ENCODE measurements around the gene NEAT1. TPM values are rescaled to one million over a fixed set of nuclear protein-coding genes. Genes with fewer than 3 reads are reported as not detected.

NEAT1 gene
- total RNA-seq, 4 donors from 2014 or later, result 24.1 to 472 (median 32.8) TPM

DNA sequence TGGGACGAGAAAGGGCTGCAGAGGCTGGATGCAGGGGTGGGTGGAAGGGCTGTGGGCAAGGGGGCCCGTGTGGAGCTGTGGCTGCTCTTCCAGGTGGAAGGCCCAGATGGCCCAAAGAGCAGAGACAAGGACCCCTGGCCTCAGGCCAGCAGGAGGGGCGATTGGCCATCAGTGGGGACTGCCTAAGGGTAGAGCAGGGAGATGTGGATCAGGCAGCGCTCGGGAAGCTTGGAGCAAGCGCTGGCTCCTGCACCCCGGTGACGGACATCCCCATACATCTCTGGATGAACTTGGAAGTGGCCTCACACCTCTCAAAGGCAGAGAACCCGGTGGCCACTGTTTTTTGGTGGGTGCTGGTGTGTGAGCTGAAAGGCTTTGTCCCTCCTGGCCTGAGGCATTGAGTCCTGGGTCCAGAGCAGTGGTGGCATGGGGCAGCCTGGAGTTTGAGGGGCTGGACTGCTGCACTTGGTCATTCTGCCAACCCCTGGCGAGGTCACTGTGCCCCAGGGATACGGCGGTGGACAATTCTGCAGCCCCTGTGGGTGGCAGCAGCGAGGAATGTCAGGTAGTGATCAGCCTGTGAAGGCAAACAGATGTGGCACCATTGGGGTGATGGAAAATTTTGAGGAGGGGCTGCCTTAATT, 30.3 kb upstream of the NEAT1 start:
- peak overlapping the region; percentile 38 to 100 (median 82) for H3K27ac ChIP-seq
- no peak for ATAC-seq

GRCh38 chr11:65392899-65393298, 29.7 kb upstream of the NEAT1 start:
- ATAC-seq (no peak), DNase-seq (no peak)
- in situ Hi-C loops (cut with MboI; ENCODE audit: low sequenced_read_pairs in 4 of 4), result no loop called here
- intact Hi-C loops (cut with DNase I; ENCODE audit: low total_unique reads), result no loop called here
- no peak overlapping the region for H3K4me3 ChIP-seq
- H3K9me3 ChIP-seq, result no peaks in the 10 kb centered on the region
- peaks cover 19 to 24% of the 10 kb centered on the region in 2 donors for H3K4me1 ChIP-seq
- peaks cover 0 to 37% of the 10 kb centered on the region in 2 donors for H3K36me3 ChIP-seq
- no peaks in the 10 kb centered on the region for H3K27me3 ChIP-seq
- H3K27ac ChIP-seq, result no peak overlapping the region
- TF ChIP-seq, protein P1, sequence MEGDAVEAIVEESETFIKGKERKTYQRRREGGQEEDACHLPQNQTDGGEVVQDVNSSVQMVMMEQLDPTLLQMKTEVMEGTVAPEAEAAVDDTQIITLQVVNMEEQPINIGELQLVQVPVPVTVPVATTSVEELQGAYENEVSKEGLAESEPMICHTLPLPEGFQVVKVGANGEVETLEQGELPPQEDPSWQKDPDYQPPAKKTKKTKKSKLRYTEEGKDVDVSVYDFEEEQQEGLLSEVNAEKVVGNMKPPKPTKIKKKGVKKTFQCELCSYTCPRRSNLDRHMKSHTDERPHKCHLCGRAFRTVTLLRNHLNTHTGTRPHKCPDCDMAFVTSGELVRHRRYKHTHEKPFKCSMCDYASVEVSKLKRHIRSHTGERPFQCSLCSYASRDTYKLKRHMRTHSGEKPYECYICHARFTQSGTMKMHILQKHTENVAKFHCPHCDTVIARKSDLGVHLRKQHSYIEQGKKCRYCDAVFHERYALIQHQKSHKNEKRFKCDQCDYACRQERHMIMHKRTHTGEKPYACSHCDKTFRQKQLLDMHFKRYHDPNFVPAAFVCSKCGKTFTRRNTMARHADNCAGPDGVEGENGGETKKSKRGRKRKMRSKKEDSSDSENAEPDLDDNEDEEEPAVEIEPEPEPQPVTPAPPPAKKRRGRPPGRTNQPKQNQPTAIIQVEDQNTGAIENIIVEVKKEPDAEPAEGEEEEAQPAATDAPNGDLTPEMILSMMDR (IDR thresholded peaks at IDR 0.05 in 4 of 5, conservative IDR thresholded peaks at IDR 0.05 in 1 of 5), result no peak
- no peak for TF ChIP-seq POLR2A (IDR thresholded peaks at IDR 0.05)

More for the DNA sequence above, 30.3 kb upstream of the NEAT1 start:
- TF ChIP-seq POLR2A (IDR thresholded peaks at IDR 0.05), result no peak
- TF ChIP-seq, protein P1 (IDR thresholded peaks at IDR 0.05 in 4 of 5, conservative IDR thresholded peaks at IDR 0.05 in 1 of 5), result no peak
- no peak for DNase-seq
- Histone ChIP-seq H3K4me3 (no peak overlapping the region), H3K4me1 (peaks cover 25 to 28% of the 10 kb centered on the region in 2 donors), H3K27me3 (no peaks in the 10 kb centered on the region), H3K36me3 (peaks cover 0 to 31% of the 10 kb centered on the region in 2 donors), H3K9me3 (no peaks in the 10 kb centered on the region)
- intact Hi-C loops (cut with DNase I; ENCODE audit: low total_unique reads) (no loop called here), in situ Hi-C loops (cut with MboI; ENCODE audit: low sequenced_read_pairs in 4 of 4) (no loop called here)

GRCh38 chr11:65393513-65394079, 29.0 kb upstream of the NEAT1 start:
- Histone ChIP-seq H3K27ac (no peak overlapping the region), H3K4me1 (peaks cover 17 to 19% of the 10 kb centered on the region in 2 donors), H3K4me3 (no peak overlapping the region), H3K36me3 (peaks cover 0 to 42% of the 10 kb centered on the region in 2 donors), H3K9me3 (no peaks in the 10 kb centered on the region), H3K27me3 (no peaks in the 10 kb centered on the region)
- in situ Hi-C loops (cut with MboI; ENCODE audit: low sequenced_read_pairs in 4 of 4), result no loop called here
- TF ChIP-seq, protein P1 (IDR thresholded peaks at IDR 0.05 in 4 of 5, conservative IDR thresholded peaks at IDR 0.05 in 1 of 5), result no peak
- TF ChIP-seq POLR2A (IDR thresholded peaks at IDR 0.05), result no peak
- DNase-seq, result no peak
- ATAC-seq, result no peak
- intact Hi-C loops (cut with DNase I; ENCODE audit: low total_unique reads), result no loop called here

DNA sequence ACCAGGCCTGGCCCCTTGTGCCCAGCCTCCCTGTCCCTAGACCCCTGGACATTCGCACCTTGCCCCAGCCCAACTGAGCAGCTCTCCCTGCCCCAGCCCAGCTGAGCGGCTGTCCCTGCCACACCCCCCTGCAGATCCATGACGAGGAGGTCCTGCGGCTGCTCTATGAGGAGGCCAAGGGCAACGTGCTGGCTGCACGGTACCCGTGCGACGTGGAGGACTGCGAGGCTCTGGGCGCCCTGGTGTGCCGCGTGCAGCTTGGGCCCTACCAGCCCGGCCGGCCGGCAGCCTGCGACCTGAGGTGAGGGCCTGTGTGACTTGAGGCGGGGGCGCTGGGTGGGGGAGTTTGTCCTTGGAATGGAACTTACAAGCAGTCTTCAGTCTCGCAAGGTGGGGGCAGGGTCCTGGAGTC, 28.5 kb upstream of the NEAT1 start:
- no peak for ATAC-seq

More for the DNA sequence above, 28.5 kb upstream of the NEAT1 start:
- H3K27me3 ChIP-seq, result no peaks in the 10 kb centered on the region
- TF ChIP-seq, protein P1 (IDR thresholded peaks at IDR 0.05 in 4 of 5, conservative IDR thresholded peaks at IDR 0.05 in 1 of 5), result no peak
- TF ChIP-seq POLR2A (IDR thresholded peaks at IDR 0.05), result no peak
- no peak overlapping the region for H3K4me3 ChIP-seq
- H3K9me3 ChIP-seq, result no peaks in the 10 kb centered on the region
- no peak for DNase-seq
- H3K4me1 ChIP-seq, result peaks cover 17 to 19% of the 10 kb centered on the region in 2 donors
- in situ Hi-C loops (cut with MboI; ENCODE audit: low sequenced_read_pairs in 4 of 4), result no loop called here
- H3K36me3 ChIP-seq, result peaks cover 0 to 41% of the 10 kb centered on the region in 2 donors
- H3K27ac ChIP-seq, result no peak overlapping the region
- intact Hi-C loops (cut with DNase I; ENCODE audit: low total_unique reads), result no loop called here

Measured in gastrocnemius medialis (tissue), 4 donors.